ENCODE measurements around the gene ADIPOR2. TPM values are rescaled to one million over a fixed set of nuclear protein-coding genes. Genes with fewer than 3 reads are reported as not detected.

The ADIPOR2 gene
- total RNA-seq, 1 donor from 2014 or later: 40.5 TPM

DNA sequence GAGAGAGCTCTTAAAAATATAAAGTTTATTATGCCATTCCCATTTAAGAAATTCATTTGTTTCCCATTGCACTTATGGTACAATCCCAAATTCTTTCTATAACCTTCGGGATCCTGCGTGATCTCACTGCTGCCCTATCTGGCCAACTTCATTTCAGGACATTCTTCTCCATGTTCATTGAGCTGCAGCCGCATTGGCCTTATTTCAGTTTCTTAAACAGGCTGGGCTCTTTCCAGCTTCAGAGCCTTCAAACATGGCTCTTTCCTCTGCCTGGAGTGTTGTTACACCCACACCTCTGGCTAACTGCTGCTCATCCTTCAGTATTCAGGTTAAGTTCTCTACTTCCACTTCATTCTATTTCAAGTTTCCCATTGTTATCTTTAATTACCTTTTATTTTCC lies 71.0 kb downstream of the ADIPOR2 start:
- Histone ChIP-seq H3K9me3 (replicated peaks) (no peaks in the 10 kb centered on the region), H3K27ac (replicated peaks) (no peak overlapping the region), H3K36me3 (peaks cover 12% of the 10 kb centered on the region), H3K4me3 (no peak overlapping the region), H3K27me3 (ENCODE audit: low read depth) (no peaks in the 10 kb centered on the region), H3K4me1 (peaks cover 21% of the 10 kb centered on the region)
- intact Hi-C loops (cut with micrococcal nuclease): no loop called here
- TF ChIP-seq, protein P1, sequence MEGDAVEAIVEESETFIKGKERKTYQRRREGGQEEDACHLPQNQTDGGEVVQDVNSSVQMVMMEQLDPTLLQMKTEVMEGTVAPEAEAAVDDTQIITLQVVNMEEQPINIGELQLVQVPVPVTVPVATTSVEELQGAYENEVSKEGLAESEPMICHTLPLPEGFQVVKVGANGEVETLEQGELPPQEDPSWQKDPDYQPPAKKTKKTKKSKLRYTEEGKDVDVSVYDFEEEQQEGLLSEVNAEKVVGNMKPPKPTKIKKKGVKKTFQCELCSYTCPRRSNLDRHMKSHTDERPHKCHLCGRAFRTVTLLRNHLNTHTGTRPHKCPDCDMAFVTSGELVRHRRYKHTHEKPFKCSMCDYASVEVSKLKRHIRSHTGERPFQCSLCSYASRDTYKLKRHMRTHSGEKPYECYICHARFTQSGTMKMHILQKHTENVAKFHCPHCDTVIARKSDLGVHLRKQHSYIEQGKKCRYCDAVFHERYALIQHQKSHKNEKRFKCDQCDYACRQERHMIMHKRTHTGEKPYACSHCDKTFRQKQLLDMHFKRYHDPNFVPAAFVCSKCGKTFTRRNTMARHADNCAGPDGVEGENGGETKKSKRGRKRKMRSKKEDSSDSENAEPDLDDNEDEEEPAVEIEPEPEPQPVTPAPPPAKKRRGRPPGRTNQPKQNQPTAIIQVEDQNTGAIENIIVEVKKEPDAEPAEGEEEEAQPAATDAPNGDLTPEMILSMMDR (IDR thresholded peaks at IDR 0.05; ENCODE audit: borderline replicate concordance): no peak
- DNase-seq: no peak

DNA sequence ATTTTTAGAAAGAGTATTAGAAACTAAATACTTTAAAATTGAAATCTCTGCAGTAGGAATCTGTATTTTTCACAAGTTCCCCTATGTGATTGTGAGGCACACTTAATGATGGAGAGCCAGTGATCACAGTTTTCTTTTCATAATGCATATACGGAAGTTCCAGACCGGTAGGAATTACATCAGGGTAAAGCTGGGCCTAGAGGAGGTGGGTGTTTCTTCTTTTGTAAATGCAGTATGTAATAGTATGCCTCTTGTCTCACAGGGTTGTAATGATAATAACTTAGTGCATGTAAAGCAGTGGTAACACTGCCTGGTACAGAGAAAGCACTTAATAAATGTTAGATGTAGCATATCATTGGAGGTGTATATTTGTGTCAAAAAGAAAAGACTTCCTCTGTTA lies 72.3 kb downstream of the ADIPOR2 start:
- intact Hi-C loops (cut with micrococcal nuclease): no loop called here
- TF ChIP-seq, protein P1 (IDR thresholded peaks at IDR 0.05; ENCODE audit: borderline replicate concordance): no peak
- H3K36me3 ChIP-seq: peaks cover under 1% of the 10 kb centered on the region

DNA sequence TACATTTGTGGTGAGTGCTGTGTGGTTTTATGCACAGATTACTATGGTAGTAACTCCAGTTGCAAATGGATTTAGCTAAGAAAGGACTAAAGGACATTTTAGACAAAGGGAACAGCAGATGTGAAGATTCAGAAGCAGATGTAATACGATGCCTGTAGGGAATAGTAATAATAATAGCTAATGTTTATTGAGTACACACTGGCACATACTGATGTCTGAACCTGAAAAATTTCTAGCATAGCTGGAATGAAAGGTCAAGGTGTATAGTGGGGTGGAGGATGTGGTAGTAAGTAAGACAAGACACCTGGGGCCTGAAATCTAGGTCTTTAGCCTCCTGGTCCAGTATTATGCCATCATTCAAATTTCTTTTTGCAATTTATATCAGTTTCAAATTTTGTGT lies 75.2 kb downstream of the ADIPOR2 start:
- intact Hi-C loops (cut with micrococcal nuclease): no loop called here
- no peak overlapping the region for H3K4me3 ChIP-seq
- no peaks in the 10 kb centered on the region for H3K27me3 ChIP-seq (ENCODE audit: low read depth)
- H3K27ac ChIP-seq (replicated peaks): no peak overlapping the region
- no peaks in the 10 kb centered on the region for H3K36me3 ChIP-seq
- peaks cover 10% of the 10 kb centered on the region for H3K4me1 ChIP-seq
- no peak for DNase-seq
- no peaks in the 10 kb centered on the region for H3K9me3 ChIP-seq (replicated peaks)
- TF ChIP-seq, protein P1 (IDR thresholded peaks at IDR 0.05; ENCODE audit: borderline replicate concordance): no peak

More for the DNA sequence above, 72.3 kb downstream of the ADIPOR2 start:
- H3K27me3 ChIP-seq (ENCODE audit: low read depth): no peaks in the 10 kb centered on the region
- no peak for DNase-seq
- peaks cover 21% of the 10 kb centered on the region for H3K4me1 ChIP-seq
- no peaks in the 10 kb centered on the region for H3K9me3 ChIP-seq (replicated peaks)
- no peak overlapping the region for H3K27ac ChIP-seq (replicated peaks)
- H3K4me3 ChIP-seq: no peak overlapping the region

DNA sequence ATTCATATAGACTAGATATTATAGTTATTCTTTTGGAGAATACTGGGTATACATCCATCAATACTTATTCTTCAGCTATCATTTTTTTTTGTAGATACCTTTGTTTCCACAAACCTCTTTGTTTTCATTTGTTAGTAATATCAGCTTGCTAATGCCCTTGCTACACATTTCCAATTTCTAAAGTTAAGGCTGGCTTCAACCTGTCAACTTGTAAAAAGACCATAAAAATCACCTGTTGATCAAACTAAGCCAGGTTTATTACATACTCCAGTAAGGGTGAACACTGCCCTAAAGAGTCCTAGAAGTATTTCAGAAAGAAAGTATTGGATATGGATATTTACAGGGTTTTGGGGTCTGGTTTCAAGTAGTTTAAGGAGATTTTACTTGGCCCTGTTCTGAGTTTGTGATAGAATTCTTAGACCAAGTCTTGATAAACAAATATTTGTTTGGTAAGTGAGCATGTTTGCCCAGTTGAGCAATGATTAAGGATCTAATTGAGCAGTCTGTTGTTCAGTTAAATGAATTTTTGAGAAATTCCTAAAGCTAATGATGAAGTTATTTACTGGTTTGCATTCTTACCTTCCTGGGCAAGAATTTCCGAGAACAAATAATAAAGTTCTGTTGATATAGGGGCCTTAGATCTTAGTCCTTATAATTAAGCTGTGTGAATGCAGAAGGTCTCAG lies 76.7 kb downstream of the ADIPOR2 start:
- no peak overlapping the region for H3K27ac ChIP-seq (replicated peaks)
- H3K36me3 ChIP-seq: no peaks in the 10 kb centered on the region
- H3K4me3 ChIP-seq: no peak overlapping the region
- no peak for DNase-seq
- intact Hi-C loops (cut with micrococcal nuclease): no loop called here
- H3K4me1 ChIP-seq: peaks cover 7% of the 10 kb centered on the region
- TF ChIP-seq, protein P1 (IDR thresholded peaks at IDR 0.05; ENCODE audit: borderline replicate concordance): no peak
- no peaks in the 10 kb centered on the region for H3K9me3 ChIP-seq (replicated peaks)
- H3K27me3 ChIP-seq (ENCODE audit: low read depth): no peaks in the 10 kb centered on the region

DNA sequence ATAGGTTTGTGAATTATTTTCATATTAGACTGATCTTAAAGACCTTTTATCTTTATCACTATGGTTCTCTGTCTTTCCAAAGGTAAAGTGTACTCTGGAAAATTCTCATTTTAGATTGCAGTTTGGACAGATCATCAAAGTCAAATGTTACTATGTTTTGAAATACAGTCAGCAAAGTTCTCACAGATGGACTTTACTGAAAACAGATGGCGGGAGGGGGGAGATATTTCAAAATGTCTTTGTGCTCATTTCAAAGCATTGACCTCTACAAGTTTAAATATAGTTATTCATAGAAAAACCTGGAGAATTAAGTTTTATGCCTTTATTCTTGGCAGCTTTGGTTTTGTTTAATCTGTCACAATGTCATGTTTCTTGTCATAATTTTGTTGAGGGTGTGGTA lies 77.7 kb downstream of the ADIPOR2 start:
- TF ChIP-seq, protein P1 (IDR thresholded peaks at IDR 0.05; ENCODE audit: borderline replicate concordance): no peak
- intact Hi-C loops (cut with micrococcal nuclease): no loop called here
- no peak for DNase-seq
- H3K4me3 ChIP-seq: no peak overlapping the region
- peaks cover 10% of the 10 kb centered on the region for H3K36me3 ChIP-seq
- peaks cover 17% of the 10 kb centered on the region for H3K4me1 ChIP-seq
- H3K27ac ChIP-seq (replicated peaks): no peak overlapping the region
- H3K27me3 ChIP-seq (ENCODE audit: low read depth): no peaks in the 10 kb centered on the region
- no peaks in the 10 kb centered on the region for H3K9me3 ChIP-seq (replicated peaks)
